Measurements from ENCODE around the gene RDH16. TPM values are rescaled to one million over a fixed set of nuclear protein-coding genes. Genes with fewer than 3 reads are reported as not detected.

Gene RDH16
- total and polyA plus RNA-seq, 2 donors (not counting 1 experiment from before 2014, with no cell fraction given): 1.1 to 1.5 TPM

- WGBS (ENCODE audit: insufficient coverage): 8% methylated on average over 2 of the region's 3 CpGs
- intact Hi-C loops (cut with micrococcal nuclease): no loop called here
- H3K9ac ChIP-seq (ENCODE audit: low read length): no peak overlapping the region
- no peak overlapping the region for H3K4me2 ChIP-seq (replicated peaks; ENCODE audit: low read depth, low read length, poor library complexity, severe bottlenecking)
- no peak overlapping the region for H3K4me3 ChIP-seq (ENCODE audit: control extremely low read depth in 1 of 5, extremely low read depth in 1 of 5, insufficient read depth in 1 of 5, low read depth in 2 of 5, low read length in 4 of 5)
- H3K36me3 ChIP-seq (replicated peaks in 1 of 2; ENCODE audit: control extremely low read depth in 1 of 2, control insufficient read depth in 1 of 2, extremely low read depth in 1 of 2, insufficient read depth in 2 of 2, low read length in 1 of 2): no peaks in the 10 kb centered on the region
- H3K9me3 ChIP-seq (ENCODE audit: control extremely low read depth in 1 of 3, control insufficient read depth in 2 of 3, insufficient read depth in 1 of 3, low read length in 2 of 3): no peaks in the 10 kb centered on the region
- no peaks in the 10 kb centered on the region for H3K9me3 Mint-ChIP-seq (ENCODE audit: insufficient read depth)
- ChIA-PET POLR2A (no interaction called here), CTCF (no interaction called here)
- H4K20me1 ChIP-seq (ENCODE audit: control insufficient read depth, insufficient read depth, low read length, poor library complexity, severe bottlenecking): no peaks in the 10 kb centered on the region
- H3K4me3 Mint-ChIP-seq: no peak overlapping the region
- ATAC-seq (ENCODE audit: low read depth) (no peak), DNase-seq (no peak)
- H3K4me1 ChIP-seq (ENCODE audit: control insufficient read depth in 2 of 2, insufficient read depth in 2 of 2, low read length in 2 of 2): peaks cover 4 to 7% of the 10 kb centered on the region in 2 donors
- TF ChIP-seq CTCF (IDR thresholded peaks at IDR 0.05): no peak
- TF ChIP-seq EZH2 (IDR thresholded peaks at IDR 0.05; ENCODE audit: borderline replicate concordance, insufficient read depth, low read depth, low read length, poor library complexity, severe bottlenecking): no peak
- no peak overlapping the region for H3K27ac Mint-ChIP-seq
- H3K27me3 ChIP-seq (replicated peaks in 1 of 4; ENCODE audit: control extremely low read depth in 1 of 4, control insufficient read depth in 3 of 4, insufficient read depth in 4 of 4, low read length in 3 of 4): peaks cover 0 to 7% (median 2%) of the 10 kb centered on the region in 4 experiments
- H3K27ac ChIP-seq (ENCODE audit: low read length in 2 of 2): no peak overlapping the region
- no peak overlapping the region for H2AFZ ChIP-seq (ENCODE audit: insufficient read depth, low read depth, low read length, poor library complexity, severe bottlenecking)
- H3K4me1 Mint-ChIP-seq: peaks cover 5% of the 10 kb centered on the region
- H3K79me2 ChIP-seq (ENCODE audit: control insufficient read depth, insufficient read depth, low read length): no peaks in the 10 kb centered on the region
- peaks cover 20% of the 10 kb centered on the region for H3K27me3 Mint-ChIP-seq
Measured at GRCh38 chr12:56928262-56928661, 29.1 kb downstream of the RDH16 start.

- no peak overlapping the region for H3K4me3 Mint-ChIP-seq
Measured at GRCh38 chr12:56927281-56927680, 30.1 kb downstream of the RDH16 start.

More at GRCh38 chr12:56927281-56927680, 30.1 kb downstream of the RDH16 start:
- peaks cover 4 to 7% of the 10 kb centered on the region in 2 donors for H3K4me1 ChIP-seq (ENCODE audit: control insufficient read depth in 2 of 2, insufficient read depth in 2 of 2, low read length in 2 of 2)
- ChIA-PET POLR2A (no interaction called here), CTCF (no interaction called here)
- Mint-ChIP-seq H3K9me3 (ENCODE audit: insufficient read depth) (no peaks in the 10 kb centered on the region), H3K27ac (no peak overlapping the region), H3K4me1 (peaks cover 5% of the 10 kb centered on the region), H3K27me3 (peaks cover 20% of the 10 kb centered on the region)
- TF ChIP-seq EZH2 (IDR thresholded peaks at IDR 0.05; ENCODE audit: borderline replicate concordance, insufficient read depth, low read depth, low read length, poor library complexity, severe bottlenecking) (no peak), CTCF (IDR thresholded peaks at IDR 0.05) (no peak)
- peaks cover 0 to 7% (median 2%) of the 10 kb centered on the region in 4 experiments for H3K27me3 ChIP-seq (replicated peaks in 1 of 4; ENCODE audit: control extremely low read depth in 1 of 4, control insufficient read depth in 3 of 4, insufficient read depth in 4 of 4, low read length in 3 of 4)
- intact Hi-C loops (cut with micrococcal nuclease): no loop called here
- no peak overlapping the region for H2AFZ ChIP-seq (ENCODE audit: insufficient read depth, low read depth, low read length, poor library complexity, severe bottlenecking)
- no peaks in the 10 kb centered on the region for H3K36me3 ChIP-seq (replicated peaks in 1 of 2; ENCODE audit: control extremely low read depth in 1 of 2, control insufficient read depth in 1 of 2, extremely low read depth in 1 of 2, insufficient read depth in 2 of 2, low read length in 1 of 2)
- H3K27ac ChIP-seq (ENCODE audit: low read length in 2 of 2): no peak overlapping the region
- no peak for DNase-seq
- no peak for ATAC-seq (ENCODE audit: low read depth)
- WGBS (ENCODE audit: insufficient coverage): no CpG with 5 or more reads among the region's 4 CpGs
- H4K20me1 ChIP-seq (ENCODE audit: control insufficient read depth, insufficient read depth, low read length, poor library complexity, severe bottlenecking): no peaks in the 10 kb centered on the region
- H3K79me2 ChIP-seq (ENCODE audit: control insufficient read depth, insufficient read depth, low read length): no peaks in the 10 kb centered on the region
- no peak overlapping the region for H3K9ac ChIP-seq (ENCODE audit: low read length)
- H3K4me2 ChIP-seq (replicated peaks; ENCODE audit: low read depth, low read length, poor library complexity, severe bottlenecking): no peak overlapping the region
- no peaks in the 10 kb centered on the region for H3K9me3 ChIP-seq (ENCODE audit: control extremely low read depth in 1 of 3, control insufficient read depth in 2 of 3, insufficient read depth in 1 of 3, low read length in 2 of 3)
- no peak overlapping the region for H3K4me3 ChIP-seq (ENCODE audit: control extremely low read depth in 1 of 5, extremely low read depth in 1 of 5, insufficient read depth in 1 of 5, low read depth in 2 of 5, low read length in 4 of 5)

Measured in B cell (primary cell).